Vagina (tissue), 2 donors: ENCODE results near the gene CCDC9B. TPM values are rescaled to one million over a fixed set of nuclear protein-coding genes. Genes with fewer than 3 reads are reported as not detected.

ENCODE experiments used
- DNase-seq, 2 donors: peaks; one replicate each; pipeline ENCODE4 v3.0.0-alpha.2; 2017; ENCODE audit errors: extremely low spot score in 2 of 2
- H3K27ac ChIP-seq: fragments of 200-600 bp; sonication (generic); one replicate; pipeline ENCODE4 v1.5.1; 2019
- H3K27me3 ChIP-seq: fragments of 200-600 bp; sonication (generic); one replicate; pipeline ENCODE4 v1.5.1; 2019
- H3K36me3 ChIP-seq, 2 donors: fragments of 200-600 bp; sonication (generic); one replicate each; pipeline ENCODE4 v1.5.1; 2017 to 2019
- H3K4me1 ChIP-seq: fragments of 200-600 bp; sonication (generic); one replicate; pipeline ENCODE4 v1.5.1; 2019
- H3K4me3 ChIP-seq, 2 donors: fragments of 200-600 bp; sonication (generic); 1 replicate in 1 of 2; 2 replicates in 1 of 2; pipeline ENCODE4 v1.5.1; 2016 to 2019
- H3K9me3 ChIP-seq: fragments of 200-600 bp; sonication (generic); one replicate; pipeline ENCODE4 v1.5.1; 2019
- CTCF ChIP-seq, 3 experiments: fragments of 450-650 bp in 2 of 3; fragments of 200-600 bp in 1 of 3; sonication (generic) in 1 of 3; IDR thresholded peaks; one replicate each; pipeline ENCODE4 v1.5.1; 2017 to 2019; ENCODE audit warnings: antibody characterized with exemption in 3 of 3, mild to moderate bottlenecking in 2 of 3, moderate library complexity in 2 of 3
- POLR2A ChIP-seq, 2 donors: fragments of 450-650 bp; IDR thresholded peaks; one replicate each; pipeline ENCODE4 v1.6.1; 2017; ENCODE audit warnings: antibody characterized with exemption in 2 of 2, mild to moderate bottlenecking in 2 of 2, moderate library complexity in 2 of 2
- POLR2AphosphoS5 ChIP-seq, 2 donors: sonication (generic); formaldehyde crosslinking; IDR thresholded peaks; one replicate each; pipeline ENCODE4 v1.9.0; 2017; ENCODE audit warnings: antibody characterized with exemption in 2 of 2, mild to moderate bottlenecking in 2 of 2, low read depth in 1 of 2; ENCODE audit not compliant: insufficient read depth in 1 of 2
- intact Hi-C: fragments of 100-400 bp; cut with DNase I; formaldehyde crosslinking; loops from one replicate; pipeline ENCODE4 v1.15.1; 2023
- total RNA-seq: library from RNA; depleted of rRNA; stranded (reverse); fragments of >200 nt; gene quantifications from one replicate; pipeline ENCODE4 v1.2.3, GENCODE V29; 2016

CCDC9B gene
- total RNA-seq, 1 donor from 2014 or later, result 16.0 TPM

GRCh38 chr15:40379374-40379773 lies 38.6 kb upstream of the CCDC9B start:
- H3K36me3 ChIP-seq, result no peaks in the 10 kb centered on the region
- H3K27me3 ChIP-seq, result no peaks in the 10 kb centered on the region
- H3K9me3 ChIP-seq, result no peaks in the 10 kb centered on the region
- no peak overlapping the region for H3K27ac ChIP-seq
- no peak for DNase-seq
- no peak overlapping the region for H3K4me3 ChIP-seq
- TF ChIP-seq CTCF (IDR thresholded peaks at IDR 0.05) (no peak), POLR2A (IDR thresholded peaks at IDR 0.05) (no peak), POLR2AphosphoS5 (IDR thresholded peaks at IDR 0.05; ENCODE audit: insufficient read depth in 1 of 2, low read depth in 1 of 2) (no peak)
- peaks cover 24% of the 10 kb centered on the region for H3K4me1 ChIP-seq
- intact Hi-C loops, result no loop called here

GRCh38 chr15:40377606-40378005 lies 36.9 kb upstream of the CCDC9B start:
- Histone ChIP-seq H3K27ac (no peak overlapping the region), H3K36me3 (no peaks in the 10 kb centered on the region), H3K4me3 (no peak overlapping the region), H3K27me3 (no peaks in the 10 kb centered on the region), H3K4me1 (peaks cover 10% of the 10 kb centered on the region), H3K9me3 (no peaks in the 10 kb centered on the region)
- TF ChIP-seq POLR2AphosphoS5 (IDR thresholded peaks at IDR 0.05; ENCODE audit: insufficient read depth in 1 of 2, low read depth in 1 of 2), result no peak
- no peak for TF ChIP-seq POLR2A (IDR thresholded peaks at IDR 0.05)
- no peak for TF ChIP-seq CTCF (IDR thresholded peaks at IDR 0.05)
- intact Hi-C loops, result no loop called here
- no peak for DNase-seq

- H3K4me3 ChIP-seq, result no peak overlapping the region
- TF ChIP-seq POLR2A (IDR thresholded peaks at IDR 0.05) (no peak), POLR2AphosphoS5 (IDR thresholded peaks at IDR 0.05; ENCODE audit: insufficient read depth in 1 of 2, low read depth in 1 of 2) (no peak), CTCF (IDR thresholded peaks at IDR 0.05) (no peak)
- H3K27me3 ChIP-seq, result no peaks in the 10 kb centered on the region
- intact Hi-C loops, result no loop called here
- H3K4me1 ChIP-seq, result peaks cover 5% of the 10 kb centered on the region
- H3K36me3 ChIP-seq, result no peaks in the 10 kb centered on the region
- DNase-seq, result no peak
- no peaks in the 10 kb centered on the region for H3K9me3 ChIP-seq
- H3K27ac ChIP-seq, result no peak overlapping the region
Measured at GRCh38 chr15:40372981-40373380, 32.2 kb upstream of the CCDC9B start.

- Histone ChIP-seq H3K4me1 (peaks cover 14% of the 10 kb centered on the region), H3K27me3 (no peaks in the 10 kb centered on the region), H3K36me3 (no peaks in the 10 kb centered on the region), H3K9me3 (no peaks in the 10 kb centered on the region), H3K27ac (no peak overlapping the region), H3K4me3 (no peak overlapping the region)
- TF ChIP-seq CTCF (IDR thresholded peaks at IDR 0.05), result no peak
- TF ChIP-seq POLR2AphosphoS5 (IDR thresholded peaks at IDR 0.05; ENCODE audit: insufficient read depth in 1 of 2, low read depth in 1 of 2), result no peak
- no peak for TF ChIP-seq POLR2A (IDR thresholded peaks at IDR 0.05)
- intact Hi-C loops, result no loop called here
- no peak for DNase-seq
Measured at GRCh38 chr15:40369971-40370370, 29.2 kb upstream of the CCDC9B start.

- DNase-seq, result no peak
- Histone ChIP-seq H3K4me3 (no peak overlapping the region), H3K9me3 (no peaks in the 10 kb centered on the region), H3K27ac (no peak overlapping the region), H3K4me1 (peaks cover 14% of the 10 kb centered on the region), H3K27me3 (no peaks in the 10 kb centered on the region), H3K36me3 (no peaks in the 10 kb centered on the region)
- TF ChIP-seq POLR2A (IDR thresholded peaks at IDR 0.05) (no peak), POLR2AphosphoS5 (IDR thresholded peaks at IDR 0.05; ENCODE audit: insufficient read depth in 1 of 2, low read depth in 1 of 2) (no peak), CTCF (IDR thresholded peaks at IDR 0.05) (no peak)
- intact Hi-C loops, result no loop called here
Measured at GRCh38 chr15:40369474-40369869, 28.7 kb upstream of the CCDC9B start.
